ENCODE measurements around the gene LRRC14B.
"Not testable (repeated sequence)": the region's sequence is repeated elsewhere in the genome, so short reads cannot be mapped to it uniquely, and the experiment has no call there.

LRRC14B gene

DNA sequence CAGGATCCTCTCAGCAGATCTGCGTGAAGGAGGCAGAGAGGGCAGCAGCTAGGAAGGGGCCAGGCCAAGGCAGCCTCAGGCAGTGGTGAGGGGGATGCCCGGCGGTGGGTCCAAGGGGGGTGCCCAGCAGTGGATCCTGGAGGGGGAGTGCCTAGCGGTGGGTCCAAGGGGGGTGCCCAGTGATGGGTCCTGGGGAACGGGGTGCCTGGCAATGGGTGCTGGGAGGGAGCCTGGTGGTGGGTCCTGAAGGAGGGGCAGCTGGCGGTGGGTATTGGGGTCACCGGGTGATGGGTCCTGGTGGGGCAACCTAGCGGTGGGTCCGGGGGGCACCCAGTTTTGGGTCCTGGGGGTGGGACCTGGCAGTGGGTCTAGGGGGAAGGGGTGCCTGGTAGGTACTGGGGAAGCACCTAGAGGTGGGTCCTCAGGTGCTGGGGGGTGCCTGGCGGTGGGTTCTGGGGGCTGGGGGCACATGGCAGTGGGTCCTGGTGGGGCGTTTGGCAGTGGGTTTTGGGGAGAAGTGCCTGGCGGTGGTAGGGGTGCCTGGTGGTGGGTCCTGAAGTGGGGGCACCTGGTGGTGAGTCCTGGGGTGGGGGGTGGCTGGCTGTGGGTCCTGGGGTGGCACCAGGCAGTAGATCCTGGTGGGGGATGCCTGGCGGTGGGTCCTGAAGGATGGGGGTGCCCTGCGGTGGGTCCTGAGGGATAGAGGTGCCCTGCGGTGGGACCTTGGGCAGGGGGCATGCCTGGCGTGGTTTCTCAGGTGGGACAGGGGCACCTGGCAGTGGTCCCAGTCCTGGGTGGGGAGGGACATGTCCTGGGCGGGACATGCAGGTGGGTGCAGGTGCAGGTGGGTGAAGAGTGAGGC, 1.9 kb downstream of the LRRC14B start:
- DNase-seq (ENCODE audit: low read depth), result no peak

DNA sequence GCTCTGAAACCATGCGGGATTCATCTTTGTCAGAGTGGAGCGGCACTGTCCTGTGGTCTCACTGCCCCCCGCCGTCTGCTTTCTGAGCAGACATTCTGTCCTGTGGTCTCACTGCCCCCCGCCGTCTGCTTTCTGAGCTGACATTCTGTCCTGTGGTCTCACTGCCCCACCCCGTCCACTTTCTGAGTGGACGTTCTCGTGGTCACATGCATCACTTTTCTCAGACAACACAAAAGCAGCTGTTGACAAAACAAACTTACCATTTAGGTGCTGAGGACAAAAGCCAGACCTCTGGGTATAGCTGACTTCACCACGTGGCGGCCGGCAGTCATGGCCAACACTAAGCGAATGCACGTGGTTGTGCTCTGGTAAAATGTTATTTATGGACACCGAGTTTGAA, 2.8 kb downstream of the LRRC14B start:
- no peak for DNase-seq (ENCODE audit: low read depth)

DNA sequence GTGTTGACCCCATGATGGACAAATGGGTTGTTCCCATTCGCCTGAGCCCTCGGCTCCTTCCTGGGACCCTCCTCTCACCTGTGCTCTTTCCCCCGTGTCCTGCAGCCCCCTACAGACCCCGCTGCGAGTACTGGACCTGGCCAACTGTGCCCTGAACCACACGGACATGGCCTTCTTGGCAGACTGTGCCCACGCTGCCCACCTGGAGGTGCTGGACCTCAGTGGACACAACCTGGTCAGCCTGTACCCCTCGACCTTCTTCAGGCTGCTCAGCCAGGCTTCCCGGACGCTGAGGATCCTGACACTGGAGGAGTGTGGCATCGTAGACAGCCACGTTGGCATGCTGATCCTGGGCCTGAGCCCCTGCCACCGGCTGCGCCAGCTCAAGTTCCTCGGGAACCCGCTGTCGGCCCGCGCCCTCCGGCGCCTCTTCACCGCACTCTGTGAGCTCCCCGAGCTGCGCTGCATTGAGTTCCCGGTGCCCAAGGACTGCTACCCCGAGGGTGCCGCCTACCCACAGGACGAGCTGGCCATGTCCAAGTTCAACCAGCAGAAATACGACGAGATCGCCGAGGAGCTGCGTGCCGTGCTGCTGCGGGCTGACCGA, 3.4 kb downstream of the LRRC14B start:
- no peak for DNase-seq (ENCODE audit: low read depth)

DNA sequence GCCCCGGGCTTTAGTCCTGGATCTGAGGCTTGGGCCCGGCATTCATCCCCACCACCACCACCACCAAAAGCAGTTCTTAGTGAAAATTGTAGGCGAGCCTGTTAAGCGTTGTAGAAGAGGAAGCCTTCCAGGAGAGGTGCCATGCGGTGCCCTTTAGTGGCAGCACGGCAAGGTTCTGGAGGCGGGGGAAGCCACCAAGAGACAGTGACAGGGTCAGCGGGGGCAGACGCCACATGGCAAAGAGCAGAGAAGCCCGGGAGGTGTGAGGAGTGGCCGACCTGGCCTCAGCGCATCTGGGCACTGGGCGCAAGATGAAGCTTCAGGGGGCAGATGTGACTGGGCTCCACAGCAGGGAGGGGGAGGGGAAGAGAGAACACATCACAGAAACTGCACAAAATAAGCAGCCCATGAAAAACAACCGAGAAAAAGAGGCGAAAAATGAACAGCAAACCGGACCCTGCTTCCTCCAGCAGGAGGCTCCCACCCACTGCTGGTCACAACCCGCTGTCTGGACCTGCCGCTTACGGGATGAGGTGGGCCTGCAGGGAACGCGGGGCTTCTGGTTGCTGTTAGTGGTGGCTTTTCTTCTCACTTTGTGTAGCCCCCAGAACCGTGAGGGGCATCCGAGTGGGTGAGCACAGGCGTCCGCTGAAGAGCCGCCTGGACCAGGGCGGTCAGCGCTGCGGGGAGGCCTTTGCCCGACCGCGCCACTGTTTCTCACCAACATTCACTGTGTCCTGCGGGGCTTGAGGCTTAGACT, 4.3 kb downstream of the LRRC14B start:
- DNase-seq (ENCODE audit: low read depth), result no peak

DNA sequence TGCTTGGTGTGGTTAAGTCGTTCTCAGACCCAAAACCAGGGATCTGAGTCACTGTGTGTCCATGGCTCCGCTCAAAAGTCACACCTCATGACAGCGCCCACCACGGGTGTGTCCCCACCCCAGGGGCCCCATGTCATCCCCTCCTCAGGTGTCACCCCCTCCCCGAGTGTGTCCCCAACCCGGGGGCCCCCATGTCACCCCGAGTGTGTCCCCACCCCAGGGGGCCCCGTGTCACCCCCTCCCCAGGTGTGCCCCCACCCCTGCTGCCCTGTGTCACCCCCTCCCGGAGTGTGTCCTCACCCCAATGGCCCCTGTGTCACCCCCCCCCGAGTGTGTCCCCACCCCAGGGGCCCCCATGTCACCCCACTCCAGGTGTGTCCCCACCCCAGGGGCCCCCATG, 5.1 kb downstream of the LRRC14B start:
- DNase-seq (ENCODE audit: low read depth), result no peak

GRCh38 chr5:197031-197430, 5.7 kb downstream of the LRRC14B start:
- DNase-seq (ENCODE audit: low read depth), result not testable (repeated sequence)

- DNase-seq (ENCODE audit: low read depth), result no peak
Observed at GRCh38 chr5:197892-198489, 6.7 kb downstream of the LRRC14B start.

DNA sequence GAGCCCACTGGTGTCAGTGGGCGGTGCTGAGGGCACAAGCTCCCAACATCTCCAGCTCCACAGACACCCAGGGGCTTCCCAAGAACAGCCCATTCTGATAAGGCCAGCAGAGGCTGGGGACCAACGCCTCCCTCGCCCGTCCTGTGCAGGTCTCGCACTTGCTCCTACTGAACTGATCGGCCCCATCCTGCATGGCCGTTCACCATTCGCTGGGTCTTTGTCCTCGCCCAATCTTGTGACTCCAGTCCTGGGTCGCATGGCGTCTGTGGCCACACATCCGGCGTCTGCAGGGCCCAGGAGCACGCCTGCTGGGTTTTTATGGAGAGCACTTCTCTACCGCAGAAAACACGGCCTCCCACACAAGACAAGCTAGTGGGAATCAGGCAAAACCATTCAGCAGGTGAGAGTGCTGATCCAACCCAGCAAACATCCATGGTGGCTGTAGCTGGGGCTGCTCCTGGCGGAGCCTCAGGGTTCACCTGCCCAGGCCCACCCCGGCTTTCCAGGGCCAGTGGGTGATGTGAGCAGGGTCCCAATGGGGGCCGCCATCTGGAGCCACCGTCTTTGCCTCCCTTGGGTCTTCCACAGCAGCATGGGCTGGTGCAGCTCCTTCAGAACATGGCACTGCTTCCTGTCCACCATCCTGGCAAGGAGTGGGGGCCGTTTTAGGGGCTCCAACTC, 7.4 kb downstream of the LRRC14B start:
- DNase-seq (ENCODE audit: low read depth), result no peak

DNA sequence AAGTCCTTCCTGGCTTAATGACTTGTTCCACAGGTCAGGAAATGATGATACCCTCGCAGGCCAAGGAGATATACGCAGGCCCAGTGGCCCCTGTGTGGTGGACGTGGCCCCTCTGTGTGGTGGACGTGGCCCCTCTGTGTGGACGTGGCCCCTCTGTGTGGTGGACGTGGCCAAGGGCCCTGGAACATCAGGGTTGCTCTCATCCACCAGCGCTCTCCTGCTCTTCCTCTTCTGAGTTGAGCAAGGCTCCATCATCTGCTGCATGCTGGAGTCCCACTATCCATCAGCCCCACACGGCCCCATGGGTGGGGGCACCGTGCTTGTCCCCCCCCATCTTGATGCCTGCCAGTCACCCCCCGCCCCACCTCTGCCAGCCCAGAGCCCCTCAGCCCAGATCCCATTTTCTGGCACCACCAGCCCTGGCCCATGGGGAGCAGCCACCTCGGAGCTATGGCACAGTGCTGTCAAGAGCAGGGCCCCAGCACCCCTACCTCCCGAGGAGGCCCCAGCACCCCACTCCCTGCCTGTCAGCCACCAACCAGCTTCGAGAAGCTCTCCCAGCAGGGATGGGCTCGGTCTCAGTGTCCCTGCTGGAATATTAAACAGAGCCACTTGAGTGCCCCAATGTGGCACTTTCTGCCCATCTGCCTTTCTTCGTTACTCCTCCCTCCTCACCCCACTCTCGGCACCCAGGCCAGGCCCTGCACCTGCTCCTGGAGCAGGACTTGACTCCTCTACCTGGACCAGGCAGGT, 8.1 kb downstream of the LRRC14B start:
- no peak for DNase-seq (ENCODE audit: low read depth)

- no peak for DNase-seq (ENCODE audit: low read depth)
Observed at GRCh38 chr5:199950-200645, 8.8 kb downstream of the LRRC14B start.

DNA sequence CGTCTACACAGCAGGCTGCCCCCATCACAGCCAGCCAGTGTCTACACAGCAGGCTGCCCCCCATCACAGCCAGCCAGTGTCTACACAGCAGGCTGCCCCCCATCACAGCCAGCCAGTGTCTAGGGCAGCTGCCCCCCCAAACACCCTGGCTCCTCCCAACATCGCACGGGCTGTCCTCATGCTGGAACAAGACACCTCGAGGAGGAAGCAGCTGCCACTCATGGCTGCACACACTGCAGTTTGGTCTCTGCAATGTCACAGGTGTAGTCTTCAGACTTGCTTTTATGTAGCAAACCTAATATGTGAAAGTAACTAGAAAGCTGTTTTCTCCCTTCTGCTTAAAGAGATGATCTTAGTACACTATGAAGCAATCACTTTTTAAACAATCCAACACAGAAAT, 9.7 kb downstream of the LRRC14B start:
- no peak for DNase-seq (ENCODE audit: low read depth)

- no peak for DNase-seq (ENCODE audit: low read depth)
Observed at GRCh38 chr5:201672-202071, 10.4 kb downstream of the LRRC14B start.

DNA sequence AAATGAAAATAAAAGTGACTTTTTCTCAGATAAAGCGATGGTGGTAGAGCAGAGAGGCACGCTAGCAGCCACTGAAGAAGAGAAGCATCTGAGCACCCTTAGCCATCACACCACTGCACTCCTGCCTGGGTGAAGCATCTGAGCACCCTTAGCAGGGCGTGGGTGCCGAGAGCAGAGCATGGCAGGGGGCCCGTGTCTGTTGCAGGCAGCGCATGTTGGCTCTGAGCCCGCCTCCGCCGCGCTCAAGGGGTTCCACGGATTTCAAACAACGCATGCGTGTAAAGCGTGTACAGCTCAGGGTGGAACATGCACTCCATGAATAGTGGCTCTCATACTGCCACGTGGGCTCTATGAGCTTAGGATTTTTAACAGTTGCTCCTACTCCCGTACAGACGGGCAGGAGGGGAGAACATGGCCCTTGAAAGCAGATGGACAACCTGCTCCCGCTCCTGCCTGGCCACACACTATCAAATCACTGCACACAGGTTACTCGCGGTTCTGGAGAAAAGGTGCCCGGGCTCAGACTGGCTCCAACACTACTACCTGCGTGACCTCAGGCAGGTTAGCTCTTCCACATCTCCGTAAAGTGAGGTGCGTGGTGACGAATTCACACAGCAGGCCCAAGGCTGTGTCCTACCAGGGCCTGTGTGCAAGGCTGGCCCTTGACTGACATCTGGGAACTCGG, 12.1 kb downstream of the LRRC14B start:
- no peak for DNase-seq (ENCODE audit: low read depth)

- DNase-seq (ENCODE audit: low read depth), result no peak
Observed at GRCh38 chr5:204001-204400, 12.7 kb downstream of the LRRC14B start.

DNA sequence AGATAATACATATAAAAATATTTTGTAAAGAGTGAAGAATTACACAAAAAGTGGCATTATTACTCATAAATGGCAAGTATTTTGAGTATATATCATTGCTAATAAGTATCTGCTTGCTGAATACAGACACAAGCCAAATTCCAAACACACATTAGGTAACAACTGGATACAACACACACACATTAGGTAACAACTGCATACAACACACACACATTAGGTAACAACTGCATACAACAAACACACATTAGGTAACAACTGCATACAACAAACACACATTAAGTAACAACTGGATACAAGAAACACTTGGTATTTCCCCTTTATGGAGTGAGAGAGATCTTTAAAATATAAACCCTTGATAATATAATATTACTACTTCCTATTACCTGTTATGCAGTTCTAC, 13.2 kb downstream of the LRRC14B start:
- DNase-seq (ENCODE audit: low read depth), result no peak

GRCh38 chr5:204966-205670, 13.8 kb downstream of the LRRC14B start:
- DNase-seq (ENCODE audit: low read depth), result no peak

DNA sequence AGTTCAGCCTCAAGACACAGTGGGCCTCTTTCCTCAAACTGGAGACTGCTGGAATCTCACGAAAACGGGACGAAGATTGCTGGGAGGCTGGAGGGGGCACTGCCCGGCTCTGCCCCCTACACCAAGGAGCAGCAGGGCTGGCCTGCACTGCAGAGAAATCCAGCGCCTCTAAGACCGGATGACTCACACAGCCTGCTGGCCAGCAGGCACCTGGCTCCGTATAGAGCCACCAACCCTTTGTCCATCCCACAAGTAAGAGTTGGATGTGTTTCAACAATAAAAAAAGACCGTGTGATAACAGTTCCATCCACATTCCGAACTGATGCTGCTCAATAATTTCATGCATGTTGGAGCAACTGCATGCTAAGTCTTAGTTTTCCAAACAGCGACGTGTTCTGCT, 15.1 kb downstream of the LRRC14B start:
- DNase-seq (ENCODE audit: low read depth), result no peak

GRCh38 chr5:206927-207536, 15.7 kb downstream of the LRRC14B start:
- DNase-seq (ENCODE audit: low read depth), result no peak

GRCh38 chr5:207599-207998, 16.3 kb downstream of the LRRC14B start:
- no peak for DNase-seq (ENCODE audit: low read depth)

Measured in stimulated activated CD4-positive, alpha-beta T cell treated with anti-CD3 and anti-CD28 coated beads, Interleukin-2, amount 100 ng/mL, for 4 hours (primary cell).